ENCODE measurements around the gene POLR2C.

- TF ChIP-seq POLR2A (IDR thresholded peaks at IDR 0.05) = no peak
- TF ChIP-seq CTCF (IDR thresholded peaks at IDR 0.05) = no peak
Measured at GRCh38 chr16:57516773-57517172, 54.3 kb downstream of the POLR2C start.

Measured in body of pancreas (tissue), 4 donors.